ENCODE measurements around the gene BICD1.

DNA sequence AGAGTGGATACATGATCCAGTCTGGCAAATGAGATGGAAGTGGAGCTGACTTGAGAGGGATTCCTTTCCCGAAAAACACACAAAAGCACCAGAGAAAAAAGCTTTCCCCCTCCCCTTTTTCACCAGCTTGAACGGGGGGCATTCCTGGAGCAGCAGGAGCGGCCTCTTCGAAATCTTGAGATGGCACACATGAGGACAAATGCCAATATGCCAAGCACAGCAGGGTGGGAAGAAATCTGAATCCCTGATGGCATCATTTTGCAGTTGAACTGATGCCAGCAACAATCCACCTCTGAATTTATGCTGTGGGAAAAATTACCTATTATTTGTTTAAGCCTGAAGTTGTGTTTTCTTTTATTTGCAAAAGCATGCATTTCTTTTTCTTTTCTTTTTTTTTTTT is 29.7 kb upstream of the BICD1 start:
- TF ChIP-seq EZH2 (IDR thresholded peaks at IDR 0.05; ENCODE audit: low read length, missing control alignments) = no peak
- TF ChIP-seq CTCF (conservative IDR thresholded peaks at IDR 0.05 in 1 of 2, IDR thresholded peaks at IDR 0.05 in 1 of 2; ENCODE audit: low read depth in 1 of 2, low read length in 2 of 2) = no peak
